GM19035 (cell line): ENCODE measurements around the gene RNF144A.
A peak's percentile ranks its signal among the peaks of the same experiment; 100 is the strongest.

Experiments used
- ATAC-seq: cut with Tn5 transposase; IDR thresholded peaks from one replicate; pipeline ENCODE4 v1.9.1; 2021; ENCODE audit not compliant: unreplicated experiment

RNF144A gene

GRCh38 chr2:7035884-7036283, 118.7 kb downstream of the RNF144A start:
- no peak for ATAC-seq

DNA sequence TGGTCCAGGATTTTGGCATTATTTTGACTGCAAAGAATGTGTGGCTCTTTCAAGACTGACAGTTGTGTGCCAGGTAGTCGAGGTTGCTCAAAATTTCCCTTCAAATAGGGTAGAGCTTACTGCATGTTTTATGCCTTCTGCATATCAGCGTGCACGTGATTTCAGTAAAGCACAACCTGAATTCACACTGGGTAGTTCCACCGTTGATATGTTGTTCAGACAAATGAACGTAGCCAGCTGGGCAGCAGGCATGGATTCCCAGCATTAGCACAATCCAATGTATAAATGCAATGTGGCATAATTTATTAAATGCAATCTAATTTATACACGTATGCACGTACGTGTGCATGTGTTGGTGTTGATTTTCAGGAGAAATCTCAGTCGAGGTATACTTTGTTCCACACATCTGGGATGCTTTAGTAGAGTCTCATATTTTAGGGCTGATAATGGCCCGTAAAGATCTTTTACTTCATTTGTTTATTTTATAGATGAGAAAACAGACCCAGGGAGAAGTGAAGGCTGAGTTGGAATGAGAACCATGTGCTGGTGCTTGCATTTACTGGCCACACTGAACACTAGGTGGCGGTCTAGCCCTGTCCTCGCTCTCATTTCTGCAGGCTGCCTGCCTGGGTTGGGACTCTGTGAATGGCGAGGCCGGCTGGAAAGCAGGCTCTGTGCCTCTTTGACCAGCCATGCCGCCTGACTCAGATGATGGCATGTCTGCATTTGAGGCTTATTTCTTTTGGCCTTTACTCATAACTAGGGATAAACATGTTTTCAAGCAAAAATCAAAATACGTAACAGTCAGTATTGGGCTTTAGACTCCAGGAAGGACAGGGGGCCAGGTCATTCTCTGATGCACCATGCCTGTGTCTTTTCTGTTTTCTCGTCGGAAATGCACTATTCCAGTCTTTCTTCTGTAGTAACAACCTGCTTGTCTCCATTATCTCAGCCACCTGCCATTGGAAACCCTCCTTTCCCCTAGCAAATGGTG, 120.4 kb downstream of the RNF144A start:
- peak; percentile 98 for ATAC-seq

GRCh38 chr2:7040547-7040946, 123.3 kb downstream of the RNF144A start:
- ATAC-seq = no peak

DNA sequence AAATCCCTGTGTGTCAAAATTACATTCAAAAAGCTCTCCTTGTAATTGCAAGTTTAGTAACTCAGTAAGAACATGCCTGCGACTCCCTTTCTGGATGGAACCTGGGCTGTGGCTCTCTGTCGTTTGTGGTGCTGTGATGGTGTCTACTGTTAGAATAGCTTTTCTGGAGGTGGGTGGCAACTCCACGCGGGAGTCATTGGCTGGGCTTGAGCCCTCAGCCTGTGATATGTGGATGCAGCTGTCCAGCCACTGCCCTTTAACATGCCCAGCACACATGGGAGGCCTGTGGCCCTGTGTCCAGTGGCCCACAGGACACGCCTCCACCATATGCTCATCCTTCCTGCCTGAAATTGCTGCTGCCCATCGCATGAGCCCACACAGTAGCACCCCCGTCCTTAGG, 124.2 kb downstream of the RNF144A start:
- ATAC-seq = no peak

DNA sequence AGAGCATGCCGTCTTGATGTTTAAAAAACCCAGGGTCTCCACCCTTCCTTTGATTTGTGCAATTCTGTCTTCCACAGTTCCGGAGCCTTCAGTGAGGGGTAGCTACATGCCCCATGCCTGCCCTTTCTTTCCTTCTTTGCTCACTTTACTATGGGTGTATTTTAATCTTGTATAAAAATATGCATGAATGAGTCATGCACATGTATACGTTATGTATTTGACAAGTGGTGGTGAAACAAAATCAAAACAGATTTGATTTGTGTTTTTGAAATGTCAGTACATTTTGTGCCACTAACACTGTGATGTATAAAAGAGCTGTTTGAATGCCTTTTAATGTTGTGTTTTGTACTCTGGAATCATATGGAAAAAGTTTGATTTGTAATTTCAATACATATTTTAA, 126.5 kb downstream of the RNF144A start:
- no peak for ATAC-seq

DNA sequence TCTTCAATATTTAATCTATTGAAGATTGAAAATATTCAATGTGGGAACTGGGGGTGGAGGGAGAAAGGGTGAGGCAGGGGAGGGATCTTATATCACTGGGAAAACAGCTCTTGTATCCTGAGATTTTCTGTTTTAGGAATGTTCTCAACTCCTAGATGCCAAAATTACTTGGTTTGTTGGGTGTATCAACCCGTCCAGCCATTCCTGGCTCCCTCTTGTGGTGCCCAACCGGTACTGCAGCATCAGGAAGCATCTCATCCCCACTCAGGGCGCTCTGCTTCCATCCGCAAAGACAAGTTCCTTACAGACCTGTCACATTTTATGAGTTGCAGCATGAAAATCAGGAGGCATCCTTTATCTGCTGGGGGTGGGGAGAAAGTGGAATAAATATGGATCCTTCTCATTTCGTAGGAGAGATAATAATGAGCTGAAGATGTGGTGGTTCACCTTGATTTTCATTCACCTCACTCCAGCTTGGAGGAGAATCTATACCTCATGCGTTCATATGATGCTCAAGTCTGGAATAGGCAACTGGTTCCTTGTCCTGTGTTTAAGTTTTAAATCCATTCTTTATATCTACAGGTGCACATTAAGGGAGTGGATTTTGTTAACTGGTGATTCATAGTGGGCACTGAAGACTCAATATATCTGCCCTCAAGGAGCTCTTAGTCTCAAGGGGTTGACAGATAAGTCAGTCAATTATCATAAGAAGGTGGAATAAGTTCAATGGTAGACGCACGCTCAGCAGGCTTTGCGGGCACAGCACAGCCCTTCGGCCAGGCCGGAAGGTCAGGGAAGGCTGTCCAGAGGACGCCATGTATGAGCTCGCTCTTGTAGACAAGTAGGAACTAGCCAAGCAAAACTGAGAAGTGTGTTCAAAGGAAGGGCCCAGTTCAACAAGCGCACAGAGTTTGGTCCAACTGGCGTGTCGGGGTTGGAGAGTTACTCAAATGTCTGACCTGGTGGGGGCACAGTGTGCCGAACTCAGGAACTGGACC, 127.3 kb downstream of the RNF144A start:
- ATAC-seq = peak; percentile 76

DNA sequence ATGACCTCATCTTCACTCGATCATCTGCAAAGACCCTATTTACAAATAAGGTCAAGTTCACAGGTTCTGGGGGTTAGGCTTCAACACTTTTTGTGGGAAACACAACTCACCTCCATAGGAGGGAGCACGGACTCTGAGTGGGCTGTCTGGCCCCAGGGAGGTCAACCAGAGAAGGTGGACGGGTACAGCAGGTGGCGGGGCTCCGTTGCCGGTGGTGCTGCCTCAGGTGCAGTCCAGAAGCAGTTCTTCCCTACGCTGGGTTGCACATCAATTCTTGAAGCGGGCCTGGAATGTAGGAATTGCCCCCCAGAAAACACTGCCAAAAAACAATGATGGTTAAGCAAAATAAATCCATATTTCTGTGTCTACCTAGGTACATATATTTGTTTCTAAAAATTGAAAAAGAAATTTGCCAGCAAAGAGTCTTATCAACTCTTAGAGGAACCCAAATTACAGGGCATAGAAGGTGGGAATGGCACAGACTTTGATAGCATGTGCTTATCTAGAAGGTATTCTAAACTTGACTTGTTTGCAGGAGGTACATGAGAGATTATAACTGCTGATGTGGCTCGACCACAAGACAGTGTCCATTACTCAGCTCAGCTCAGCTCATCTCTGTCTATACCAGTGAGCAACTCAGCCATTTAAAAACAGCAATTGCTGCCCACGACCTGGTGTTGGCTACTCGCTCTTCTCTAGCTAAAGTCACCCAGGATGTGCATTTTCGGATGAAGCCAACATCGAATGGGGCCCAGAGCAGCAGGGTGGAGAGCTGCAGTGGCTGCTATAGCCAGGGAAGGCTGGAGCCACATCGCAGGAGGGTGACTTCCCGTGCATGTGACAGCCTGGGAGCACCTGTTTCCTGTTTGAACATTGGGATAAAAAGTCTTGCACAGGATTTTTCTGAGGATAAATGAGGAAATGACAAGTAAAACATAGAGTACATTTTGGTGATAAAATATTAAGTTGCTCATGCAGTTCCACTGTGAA, 128.7 kb downstream of the RNF144A start:
- no peak for ATAC-seq

- no peak for ATAC-seq
Observed at GRCh38 chr2:7047661-7048060, 130.4 kb downstream of the RNF144A start.

DNA sequence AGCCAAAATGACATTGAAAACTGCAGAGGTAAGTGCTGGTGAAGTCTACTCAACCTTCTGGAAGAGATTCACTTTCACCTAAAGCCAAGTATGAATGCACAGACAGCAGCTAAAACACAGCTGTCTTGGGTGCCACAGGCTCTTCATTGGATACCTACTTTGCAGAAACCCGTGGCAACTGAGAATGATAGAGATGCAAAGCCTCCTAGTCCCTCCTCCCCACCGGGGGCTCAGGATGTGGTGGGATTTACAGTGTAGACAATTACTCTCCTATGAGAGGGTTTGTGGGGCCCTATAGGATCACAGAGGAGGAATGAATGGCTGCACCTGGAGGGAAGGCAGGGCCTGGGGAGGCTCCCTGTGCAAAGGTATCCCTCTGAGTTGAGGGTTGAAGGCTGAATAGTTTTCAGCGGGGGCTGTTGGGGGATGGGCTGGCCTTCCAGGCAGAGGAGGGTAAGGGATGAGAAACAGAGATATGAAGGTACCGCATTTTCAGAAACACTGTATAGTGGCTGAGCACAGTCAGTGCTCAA, 131.6 kb downstream of the RNF144A start:
- ATAC-seq = no peak

DNA sequence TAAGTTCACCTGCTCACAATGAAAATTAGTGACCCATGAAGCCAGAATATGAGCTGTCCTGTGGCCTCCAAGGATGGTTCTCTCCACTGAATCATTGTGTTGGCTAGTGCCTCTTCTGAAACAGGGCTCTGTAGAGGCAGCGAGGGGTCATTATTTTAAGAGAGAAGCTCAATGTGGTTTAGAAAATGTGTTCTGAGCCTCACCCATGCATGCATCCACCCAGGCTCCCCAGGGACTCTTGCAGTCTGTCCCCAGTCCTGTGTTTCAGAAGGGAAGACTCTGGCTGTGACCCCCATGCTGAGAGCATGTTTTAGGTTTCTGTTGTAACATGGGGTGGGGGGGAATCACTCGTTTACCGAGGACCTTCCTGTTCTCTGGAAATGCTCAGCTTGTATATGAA, 135.2 kb downstream of the RNF144A start:
- ATAC-seq = peak; percentile 60

DNA sequence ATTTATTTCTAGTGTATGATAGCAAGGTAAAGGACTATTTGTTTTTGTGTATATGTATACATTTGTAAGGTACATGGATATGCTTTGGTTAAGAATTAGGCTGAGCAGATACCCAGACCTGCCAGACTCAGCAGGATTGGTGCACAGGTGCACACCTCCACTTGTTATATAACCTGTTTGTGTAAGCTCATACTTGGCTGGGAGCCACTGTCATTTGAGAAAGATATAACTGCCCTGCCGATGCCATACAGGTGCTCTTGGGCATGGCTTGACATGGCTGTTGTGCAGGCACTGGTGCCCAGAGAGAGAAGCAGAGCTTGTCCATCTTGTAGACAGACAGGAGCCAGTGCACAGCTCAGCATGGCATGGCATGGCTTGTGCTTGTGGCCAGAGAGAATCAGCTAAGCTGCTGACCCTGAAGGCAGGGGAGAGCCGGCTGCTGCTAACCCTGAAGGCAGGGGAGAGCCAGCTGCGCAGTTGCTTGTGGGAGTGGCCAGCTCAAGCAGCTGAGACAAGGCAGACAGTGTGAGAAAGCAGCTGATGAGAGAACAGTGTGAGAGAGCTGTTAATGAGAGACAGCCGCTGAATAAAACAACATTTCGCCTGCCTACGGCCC, 136.5 kb downstream of the RNF144A start:
- ATAC-seq = no peak

- ATAC-seq = peak; percentile 72
Observed at GRCh38 chr2:7057865-7058400, 140.7 kb downstream of the RNF144A start.

- no peak for ATAC-seq
Observed at GRCh38 chr2:7060156-7060555, 142.9 kb downstream of the RNF144A start.

- ATAC-seq = no peak
Observed at GRCh38 chr2:7060631-7061449, 143.6 kb downstream of the RNF144A start.

GRCh38 chr2:7061450-7061789, 144.2 kb downstream of the RNF144A start:
- no peak for ATAC-seq

GRCh38 chr2:7061921-7062320, 144.7 kb downstream of the RNF144A start:
- no peak for ATAC-seq

GRCh38 chr2:7063789-7064188, 146.6 kb downstream of the RNF144A start:
- ATAC-seq = no peak

GRCh38 chr2:7068457-7068856, 151.2 kb downstream of the RNF144A start:
- ATAC-seq = no peak

DNA sequence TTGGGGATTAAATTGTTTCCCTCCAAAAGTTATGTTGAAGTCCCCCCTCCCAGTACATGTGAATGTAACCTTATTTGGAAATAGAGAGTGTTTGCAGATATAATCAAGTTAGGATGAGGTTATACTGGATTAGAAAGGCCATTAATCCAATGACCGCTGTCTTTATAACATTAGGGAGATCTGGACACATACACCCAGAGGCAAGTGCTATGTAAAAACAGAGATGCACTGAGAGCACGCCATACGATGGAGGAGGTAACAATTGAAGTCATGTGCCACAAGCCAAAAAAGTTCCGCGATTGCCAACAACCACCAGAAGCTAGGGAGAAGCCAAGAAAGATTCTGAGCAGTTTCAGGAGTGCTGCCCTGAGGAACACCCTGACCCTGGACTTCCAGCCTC, 153.3 kb downstream of the RNF144A start:
- ATAC-seq = no peak
